ENCODE data around the gene TSC22D4.
"Not testable (repeated sequence)": the region's sequence is repeated elsewhere in the genome, so short reads cannot be mapped to it uniquely, and the experiment has no call there.

Gene TSC22D4

DNA sequence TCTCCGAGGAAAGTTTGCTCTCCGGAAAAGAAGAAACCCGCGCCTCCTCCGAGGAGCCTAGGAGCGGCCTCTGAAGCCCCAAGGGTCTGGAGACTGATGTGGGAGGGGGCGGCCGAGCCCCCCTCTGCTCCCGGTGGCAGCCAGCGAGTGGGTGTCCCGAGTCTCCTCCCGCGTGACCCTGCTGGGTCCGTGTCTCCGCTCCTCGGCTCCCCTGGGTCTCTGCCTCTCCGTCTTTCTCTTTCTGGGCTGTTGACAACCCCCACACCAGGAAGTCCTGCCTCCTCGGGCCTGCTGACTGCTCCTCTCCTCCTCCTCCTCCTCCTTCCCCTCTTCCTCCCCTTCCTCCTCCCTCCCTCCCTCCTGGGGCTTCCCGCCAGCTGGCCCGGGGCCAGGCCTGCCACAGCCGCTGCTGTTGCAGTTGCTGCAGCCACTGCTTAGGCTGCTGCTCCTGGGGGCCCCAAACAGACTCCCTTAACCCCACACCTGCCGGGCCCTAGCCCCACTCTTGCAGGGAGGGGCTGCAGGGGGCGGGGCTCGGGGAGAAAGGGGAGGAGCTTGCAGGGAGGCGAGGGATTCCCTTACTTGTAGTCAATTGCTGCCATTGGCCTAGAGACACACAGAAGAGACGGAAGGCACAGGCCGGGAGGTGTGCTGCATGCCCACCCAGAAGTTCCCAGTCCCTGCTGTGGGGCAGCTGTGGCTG is at the start of gene TSC22D4:
Gene TSC22D4, minus strand, starts transcription at position 257 of the 703 bp plus-strand sequence. CDS start 1,176 bp downstream, outside the sequence.
- ATAC-seq: peak; percentile 81 to 84

DNA sequence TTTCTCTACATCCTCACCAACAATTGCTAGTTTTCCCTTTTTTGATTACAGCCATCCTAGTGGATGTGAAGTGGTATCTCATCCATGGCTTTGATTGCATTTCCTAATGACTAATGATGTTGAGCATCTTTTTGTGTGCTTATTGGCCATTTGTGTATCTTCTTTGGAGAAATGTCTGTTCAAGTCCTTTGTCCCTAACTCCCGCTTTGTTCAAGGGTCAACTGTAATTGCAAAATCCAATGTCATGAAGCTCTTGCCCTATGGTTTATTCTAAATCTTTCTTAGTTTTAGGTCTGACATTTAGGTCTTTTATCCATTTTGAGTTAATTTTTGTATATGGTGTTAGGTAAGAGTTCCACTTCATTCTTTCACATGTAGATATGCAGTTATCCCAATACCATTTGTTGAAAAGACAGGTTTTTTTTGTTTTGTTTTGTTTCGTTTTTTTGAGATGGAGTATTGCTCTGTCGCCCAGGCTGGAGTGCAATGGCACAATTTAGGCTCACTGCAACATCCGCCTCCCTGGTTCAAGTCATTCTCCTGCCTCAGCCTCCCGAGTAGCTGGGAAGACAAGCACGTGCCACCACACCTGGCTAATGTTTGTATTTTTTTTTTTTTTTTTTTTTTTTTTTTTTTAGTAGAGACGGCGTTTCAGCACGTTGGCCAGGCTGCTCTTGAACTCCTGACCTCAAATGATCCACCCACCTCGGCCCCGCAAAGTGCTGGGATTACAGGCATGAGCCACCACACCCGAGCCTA is 49.3 kb upstream of the TSC22D4 start:
- not testable (repeated sequence) for ATAC-seq

DNA sequence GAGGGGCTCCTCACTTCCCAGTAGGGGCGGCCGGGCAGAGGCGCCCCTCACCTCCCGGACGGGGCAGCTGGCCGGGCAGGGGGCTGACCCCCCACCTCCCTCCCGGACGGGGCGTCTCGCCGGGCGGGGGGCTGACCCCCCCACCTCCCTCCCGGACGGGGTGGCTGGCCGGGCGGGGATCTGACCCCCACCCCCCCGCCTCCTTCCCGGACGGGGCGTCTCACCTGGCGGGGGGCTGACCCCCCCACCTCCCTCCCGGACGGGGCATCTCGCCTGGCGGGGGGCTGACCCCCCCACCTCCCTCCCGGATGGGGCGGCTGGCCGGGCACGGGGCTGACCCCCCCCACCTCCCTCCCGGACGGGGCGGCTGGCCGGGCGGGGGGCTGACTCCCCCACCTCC is 44.2 kb upstream of the TSC22D4 start:
- not testable (repeated sequence) for ATAC-seq

DNA sequence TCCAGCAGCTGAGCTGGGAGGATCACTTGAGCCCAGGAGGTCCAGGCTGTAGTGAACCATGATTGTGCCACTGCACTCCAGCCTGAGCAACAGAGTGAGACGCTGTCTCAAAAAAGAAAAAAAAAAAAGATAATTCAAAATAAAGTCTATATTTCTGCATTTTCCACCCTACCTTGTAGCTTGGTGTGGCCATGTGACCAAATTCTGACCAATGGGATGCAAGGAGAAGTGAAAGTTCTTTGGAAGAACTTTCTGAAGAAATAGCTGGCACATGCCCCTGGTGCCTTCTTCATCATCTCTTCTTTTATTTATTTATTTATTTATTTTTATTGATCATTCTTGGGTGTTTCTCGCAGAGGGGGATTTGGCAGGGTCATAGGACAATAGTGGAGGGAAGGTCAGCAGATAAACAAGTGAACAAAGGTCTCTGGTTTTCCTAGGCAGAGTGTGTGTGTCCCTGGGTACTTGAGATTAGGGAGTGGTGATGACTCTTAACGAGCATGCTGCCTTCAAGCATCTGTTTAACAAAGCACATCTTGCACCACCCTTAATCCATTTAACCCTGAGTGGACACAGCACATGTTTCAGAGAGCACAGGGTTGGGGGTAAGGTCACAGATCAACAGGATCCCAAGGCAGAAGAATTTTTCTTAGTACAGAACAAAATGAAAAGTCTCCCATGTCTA is 43.0 kb upstream of the TSC22D4 start:
- ATAC-seq: not testable (repeated sequence)

DNA sequence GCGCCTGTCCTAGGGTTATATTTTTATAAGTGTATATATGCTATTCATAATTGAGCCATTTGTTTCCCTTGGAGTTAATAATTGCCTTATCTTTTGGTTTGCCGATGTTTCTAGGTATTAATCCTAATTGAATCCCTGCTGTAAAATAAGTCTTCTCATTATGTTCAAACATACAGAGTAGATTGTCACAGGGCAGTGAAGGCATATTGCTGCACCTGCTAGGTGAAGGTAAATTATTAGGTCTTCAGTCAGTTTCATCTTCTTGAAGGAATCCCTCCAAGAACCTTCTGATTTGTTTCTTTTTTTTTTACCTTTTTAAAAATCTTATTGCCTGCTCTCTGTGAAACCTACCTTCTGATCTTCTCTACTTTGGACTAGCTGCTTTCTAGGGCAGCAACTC is 42.1 kb upstream of the TSC22D4 start:
- ATAC-seq: no peak

DNA sequence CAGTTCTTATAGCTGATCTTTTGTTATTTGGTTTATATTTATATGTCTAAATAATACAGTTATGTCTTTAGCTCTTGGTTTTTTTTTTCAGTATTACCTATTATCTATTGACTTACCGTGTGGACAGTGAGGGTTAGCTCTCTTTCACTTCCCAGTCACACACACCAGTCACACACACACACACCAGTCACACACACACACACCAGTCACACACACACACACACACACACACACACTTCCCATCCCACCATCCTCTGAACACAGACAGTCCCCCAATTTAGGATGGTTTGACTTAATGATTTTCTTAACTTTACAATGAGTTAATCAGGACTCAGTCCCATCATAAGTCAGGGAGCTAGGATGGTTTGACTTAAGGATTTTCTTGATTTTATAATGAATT is 41.1 kb upstream of the TSC22D4 start:
- ATAC-seq: no peak

DNA sequence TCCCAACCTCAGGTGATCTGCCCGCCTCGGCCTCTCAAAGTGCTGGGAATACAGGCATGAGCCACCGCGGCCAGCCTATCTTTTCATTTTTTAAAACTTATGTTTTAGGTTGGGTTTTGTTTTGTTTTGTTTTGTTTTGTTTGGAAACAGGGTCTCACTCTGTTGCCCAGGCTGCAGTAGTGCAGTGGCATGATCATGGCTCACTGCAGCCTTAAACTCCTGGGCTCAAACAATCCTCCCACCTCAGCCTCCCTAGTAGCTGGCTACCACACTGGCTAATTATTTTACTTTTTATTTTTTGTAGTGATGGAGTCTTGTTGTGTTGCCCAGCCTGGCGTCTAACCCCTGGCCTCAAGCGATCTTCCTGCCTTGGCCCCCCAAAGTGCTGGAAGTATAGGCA is 40.6 kb upstream of the TSC22D4 start:
- no peak for ATAC-seq

DNA sequence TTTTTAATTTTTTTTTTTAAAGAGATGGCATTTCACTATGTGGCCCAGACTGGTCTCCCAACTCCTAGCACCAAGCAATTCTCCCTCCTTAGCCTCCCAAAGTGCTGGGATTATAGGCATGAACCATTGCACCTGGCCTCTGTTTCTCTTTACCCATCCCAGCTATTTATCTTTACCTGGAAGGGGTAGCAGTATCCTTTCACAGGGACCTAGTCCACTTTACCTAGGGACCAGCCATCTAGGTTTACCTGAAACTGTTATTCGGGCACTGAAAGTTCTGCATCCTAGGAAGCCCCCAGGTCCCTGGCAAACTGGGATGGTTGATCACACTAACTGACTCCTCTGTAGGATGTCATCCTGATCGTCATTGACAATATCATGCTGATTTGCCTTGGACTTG is 38.3 kb upstream of the TSC22D4 start:
- ATAC-seq: no peak

DNA sequence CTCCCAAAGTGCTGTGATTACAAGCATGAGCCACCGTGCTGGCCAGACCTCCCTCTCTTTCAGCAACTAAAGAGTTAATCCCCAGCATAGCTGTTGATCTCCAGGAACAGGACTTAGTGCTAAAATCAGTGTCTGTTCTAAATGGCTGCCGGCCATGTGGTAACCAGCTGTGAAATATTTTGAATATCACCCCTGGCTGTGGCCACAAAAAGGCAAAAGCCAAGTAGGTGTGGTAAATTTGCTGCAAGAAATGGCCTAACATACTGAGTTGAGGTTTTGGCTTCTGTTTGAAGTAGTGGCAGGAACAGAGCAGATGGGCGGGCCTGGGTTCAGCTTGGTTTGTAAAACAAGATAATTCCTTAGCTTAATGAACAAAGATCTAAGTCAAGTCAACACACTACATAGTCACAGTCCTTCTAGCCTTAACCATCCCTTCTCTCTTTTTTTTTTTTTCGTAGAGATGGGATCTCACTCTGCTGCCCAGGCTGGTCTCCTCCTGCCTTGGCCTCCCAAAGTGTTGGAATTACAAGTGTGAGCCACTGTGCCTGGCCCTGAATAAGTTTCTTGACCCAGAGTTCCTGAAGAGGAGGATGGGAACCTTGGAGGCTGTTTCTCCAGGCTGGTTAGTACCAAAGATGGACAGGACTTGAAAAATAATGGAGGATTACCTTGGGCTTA is 37.3 kb upstream of the TSC22D4 start:
- peak; percentile 44 to 67 for ATAC-seq

DNA sequence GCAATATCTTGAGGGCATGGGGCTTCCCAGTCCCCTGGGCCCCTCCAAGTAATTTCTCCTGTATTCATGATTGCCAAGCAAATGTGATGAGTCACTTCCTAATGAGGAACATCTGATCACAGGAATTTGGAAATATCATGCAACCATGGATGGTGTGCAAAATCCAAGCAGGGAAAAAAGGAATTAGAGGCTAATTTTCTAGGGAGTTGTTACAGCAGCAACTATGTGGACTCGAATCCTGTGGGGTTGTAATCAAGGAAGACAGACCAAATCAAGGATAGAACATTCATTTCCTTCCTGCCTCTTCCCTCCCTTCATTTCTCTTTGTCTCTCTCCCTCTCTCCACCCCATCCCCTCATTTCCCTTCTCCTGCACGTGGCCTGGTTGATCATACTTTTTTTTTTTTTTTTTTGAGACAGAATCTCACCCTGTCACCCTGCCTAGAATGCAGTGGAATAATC is 36.1 kb upstream of the TSC22D4 start:
- ATAC-seq: no peak

DNA sequence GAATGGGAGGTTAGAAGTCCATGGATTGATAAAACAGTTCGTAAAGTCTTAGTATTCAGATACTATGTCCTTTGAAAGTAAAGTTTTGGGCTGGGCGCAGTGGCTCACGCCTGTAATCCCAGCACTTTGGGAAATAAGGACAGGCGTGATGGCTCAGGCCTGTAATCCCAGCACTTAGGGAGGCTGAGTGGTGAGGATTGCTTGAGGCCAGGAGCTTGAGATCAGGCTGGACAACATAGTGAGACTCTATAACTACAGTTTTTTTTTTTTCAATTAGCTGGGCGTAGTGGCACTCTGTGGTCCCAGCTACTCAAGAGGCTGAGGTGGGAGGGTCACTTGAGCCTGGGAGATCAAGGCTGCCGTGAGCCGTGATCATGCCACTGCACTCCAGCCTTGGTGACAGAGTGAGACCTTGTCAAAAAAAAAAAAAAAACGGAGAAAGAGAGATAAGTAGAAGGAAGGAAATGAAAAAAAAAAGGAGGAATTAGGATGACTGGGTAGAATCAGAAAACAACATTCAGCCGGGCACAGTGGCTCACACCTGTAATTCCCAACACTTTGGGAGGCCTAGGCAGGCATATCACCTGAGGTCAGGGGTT is 34.3 kb upstream of the TSC22D4 start:
- ATAC-seq: no peak

DNA sequence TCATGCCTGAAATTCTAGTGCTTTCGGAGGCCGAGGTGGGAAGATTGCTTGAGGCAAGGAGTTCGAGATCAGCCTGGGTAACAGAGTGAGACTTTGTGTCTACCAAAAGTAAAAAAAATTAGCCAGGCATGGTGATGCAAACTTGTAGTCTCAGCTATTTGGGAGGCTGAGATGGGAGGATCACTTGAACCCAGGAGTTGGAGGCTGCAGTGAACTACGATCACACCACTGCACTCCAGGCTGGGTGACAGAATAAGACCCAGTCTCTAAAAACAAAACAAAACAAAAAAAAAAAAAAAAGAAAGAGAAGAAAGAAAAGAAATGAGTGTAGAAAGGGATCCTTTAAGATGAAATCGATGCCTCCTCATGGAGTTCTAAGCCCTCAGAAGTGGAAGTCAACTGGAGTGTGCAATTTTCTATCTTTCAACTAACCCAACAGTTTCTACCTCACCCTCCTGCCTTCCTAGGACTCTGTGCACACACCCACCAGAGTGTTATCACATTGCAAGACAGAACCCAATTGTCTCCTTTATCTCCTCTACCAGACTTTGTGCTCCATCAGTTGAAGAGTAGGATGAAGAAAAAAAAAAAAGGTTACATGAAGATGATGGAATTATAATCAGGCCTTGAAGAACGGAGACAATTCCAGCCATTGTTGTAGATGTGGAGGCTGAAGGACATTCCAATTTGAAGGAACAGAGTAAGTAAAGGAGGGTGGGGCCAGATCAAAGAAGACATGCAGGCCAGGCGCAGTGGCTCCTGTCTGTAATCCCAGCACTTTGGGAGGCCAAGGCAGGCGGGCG is 31.6 kb upstream of the TSC22D4 start:
- no peak for ATAC-seq

DNA sequence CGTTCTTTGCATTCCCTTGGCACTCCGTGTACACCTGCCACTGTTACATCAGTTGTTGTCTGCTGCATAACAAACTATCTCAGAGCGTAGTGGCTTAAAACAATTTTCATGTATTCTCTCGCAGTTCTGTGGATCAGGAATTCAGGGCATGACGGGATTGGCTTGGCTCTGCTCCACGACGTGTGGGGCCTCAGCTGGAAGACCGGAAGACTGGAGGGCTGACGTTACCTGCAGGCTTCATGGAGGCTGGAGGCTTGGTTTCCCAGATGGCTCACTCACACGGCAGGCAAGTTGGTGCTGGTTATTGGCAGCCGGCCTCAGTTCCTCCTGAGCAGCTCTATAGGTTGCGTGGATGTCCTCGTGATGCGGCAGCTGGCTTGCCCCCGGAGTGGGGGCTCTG is 30.2 kb upstream of the TSC22D4 start:
- ATAC-seq: no peak

DNA sequence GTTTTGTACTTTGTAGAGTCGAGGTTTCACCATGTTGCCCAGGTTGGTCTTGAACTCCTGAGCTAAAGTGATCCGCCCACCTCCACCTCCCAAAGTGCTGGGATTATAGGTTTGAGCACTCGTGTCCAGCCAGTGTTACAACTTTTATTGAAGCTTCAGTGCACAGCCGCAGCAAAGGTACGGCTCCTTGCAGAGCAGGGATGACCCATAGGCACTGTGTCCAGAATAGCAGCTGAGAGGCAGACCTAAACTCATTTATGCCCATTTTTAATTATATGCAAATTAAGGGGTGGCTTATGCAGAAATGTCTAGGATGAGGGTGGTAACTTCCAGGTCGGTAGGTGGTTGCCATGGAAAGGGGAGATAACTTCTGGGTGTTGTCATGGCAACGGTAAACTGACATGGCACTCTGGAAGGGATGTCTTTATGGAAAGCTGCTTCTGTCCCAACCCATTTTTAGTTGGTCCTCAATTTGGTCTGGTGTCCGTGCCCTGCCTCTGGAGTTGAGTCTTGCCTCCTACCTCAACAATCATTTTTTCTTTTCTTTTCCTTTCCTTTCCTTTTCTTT is 27.4 kb upstream of the TSC22D4 start:
- no peak for ATAC-seq

DNA sequence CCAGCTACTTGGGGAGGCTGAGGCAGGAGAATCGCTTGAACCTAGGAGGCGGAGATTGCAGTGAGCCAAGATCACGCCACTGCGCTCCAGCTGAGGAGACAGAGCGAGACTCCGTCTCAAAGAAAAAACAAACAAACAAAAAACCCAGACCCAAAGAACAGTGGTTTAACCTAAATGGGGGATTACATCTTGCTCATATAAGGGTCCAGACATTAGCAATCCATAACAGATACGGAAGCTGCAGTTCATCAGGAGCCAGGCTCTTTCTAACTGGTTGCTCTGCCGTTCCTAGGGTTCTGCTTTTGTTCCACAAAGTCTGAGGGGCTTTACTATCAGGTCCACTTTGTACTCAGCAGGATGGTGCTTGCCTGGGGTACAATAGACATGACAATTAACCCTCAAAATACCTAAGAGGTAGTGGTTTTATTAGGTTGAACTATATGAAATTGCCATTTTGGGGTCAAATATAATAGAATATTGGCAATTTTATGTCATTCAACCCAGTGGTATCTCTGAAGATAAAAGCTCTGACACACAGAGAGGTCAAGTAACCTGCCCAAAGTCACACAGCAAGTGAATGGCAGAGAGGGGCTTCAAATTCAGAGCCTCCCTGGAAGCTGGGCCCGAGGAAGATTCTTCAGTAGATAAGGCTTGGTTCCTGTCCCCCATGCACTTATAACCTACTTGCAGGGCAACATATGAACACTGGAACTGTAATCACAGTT is 26.0 kb upstream of the TSC22D4 start:
- no peak for ATAC-seq

DNA sequence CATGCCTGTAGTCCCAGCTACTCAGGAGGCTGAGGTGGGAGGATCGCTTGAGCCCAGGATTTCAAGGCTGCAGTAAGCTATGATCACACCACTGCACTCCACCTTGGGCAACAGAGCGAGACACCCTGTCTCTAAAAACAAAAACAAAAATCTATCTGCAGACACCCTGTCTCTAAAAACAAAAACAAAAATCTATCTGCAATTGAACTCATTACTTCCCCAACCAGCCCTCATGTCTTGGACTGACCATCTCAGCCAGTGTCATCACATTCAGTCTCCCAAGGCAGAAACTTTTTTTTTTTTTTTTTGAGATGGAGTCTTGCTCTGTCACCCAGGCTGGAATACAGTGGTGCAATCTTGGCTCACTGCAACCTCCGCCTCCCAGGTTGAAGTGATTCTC is 25.0 kb upstream of the TSC22D4 start:
- ATAC-seq: not testable (repeated sequence)

DNA sequence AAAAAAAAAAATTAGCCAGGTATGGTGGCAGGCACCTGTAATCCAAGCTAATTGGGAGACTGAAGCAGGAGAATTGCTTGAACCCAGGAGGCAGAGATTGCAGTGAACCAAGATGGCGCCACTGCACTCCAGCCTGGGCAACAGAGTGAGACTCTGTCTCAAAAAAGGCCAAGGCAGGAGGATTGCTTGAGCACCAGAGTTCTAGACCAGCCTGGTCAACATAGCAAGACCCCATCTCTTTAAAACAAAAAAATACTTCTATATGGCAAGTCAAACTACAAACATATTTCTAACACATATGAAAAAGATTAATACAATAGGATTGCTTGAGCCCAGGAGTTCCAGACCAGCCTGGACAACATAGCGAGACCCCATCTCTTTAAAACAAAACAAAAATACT is 21.7 kb upstream of the TSC22D4 start:
- not testable (repeated sequence) for ATAC-seq

DNA sequence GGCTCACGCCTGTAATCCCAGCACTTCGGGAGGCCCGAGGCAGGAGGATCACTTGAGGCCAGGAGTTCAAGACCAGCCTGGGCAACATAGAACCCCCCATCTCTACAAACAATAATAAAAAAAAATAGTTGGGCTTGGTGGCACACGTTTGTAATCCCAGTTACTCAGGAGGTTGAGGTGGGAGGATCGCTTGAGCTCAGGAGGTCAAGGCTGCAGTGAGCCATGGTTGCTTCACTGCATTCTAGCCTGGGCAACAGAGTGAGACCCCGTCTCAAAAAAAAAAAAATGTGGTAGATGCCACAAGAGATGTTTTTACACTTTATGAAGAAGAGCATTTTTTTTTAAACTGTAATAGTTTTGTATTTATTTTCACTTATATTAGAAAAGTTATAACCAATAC is 17.5 kb upstream of the TSC22D4 start:
- ATAC-seq: no peak

DNA sequence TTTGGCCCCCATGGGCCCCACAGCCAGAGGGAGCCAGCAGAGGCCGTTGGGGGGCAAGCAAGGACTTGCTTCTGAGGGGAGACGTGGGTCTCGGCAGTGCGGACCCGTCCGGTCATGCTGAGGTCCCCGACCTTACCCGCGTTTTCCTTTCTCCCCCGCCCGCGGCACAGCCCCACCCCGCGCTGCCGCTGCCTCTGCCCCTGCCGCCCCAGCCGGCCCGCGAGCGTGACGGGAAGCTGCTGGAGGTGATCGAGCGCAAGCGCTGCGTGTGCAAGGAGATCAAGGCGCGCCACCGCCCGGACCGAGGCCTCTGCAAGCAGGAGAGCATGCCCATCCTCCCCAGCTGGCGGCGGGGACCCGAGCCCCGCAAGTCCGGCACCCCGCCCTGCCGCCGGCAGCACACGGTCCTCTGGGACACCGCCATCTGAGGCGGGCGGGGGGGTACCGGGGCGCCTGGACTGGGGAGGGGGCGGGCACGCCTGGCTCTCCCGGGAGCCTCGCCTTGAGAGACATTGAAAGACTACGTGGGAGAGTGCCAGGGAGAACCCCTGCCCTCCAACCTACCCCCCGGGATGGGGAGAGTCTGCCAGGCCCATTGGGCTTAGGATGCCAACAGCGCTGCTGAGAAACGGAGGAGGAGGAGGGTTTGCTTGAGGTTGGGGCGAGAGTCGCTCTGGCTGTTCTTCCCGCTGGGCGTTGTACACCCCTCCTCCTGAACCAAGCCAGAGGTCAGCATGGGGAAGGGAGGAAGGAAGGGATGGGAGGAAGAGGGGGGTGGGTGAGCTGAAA is 14.7 kb upstream of the TSC22D4 start:
- peak; percentile 77 to 80 for ATAC-seq

All from activated CD4-positive, CD25-positive, alpha-beta regulatory T cell treated with anti-CD3 and anti-CD28 coated beads, Interleukin-2, amount 50 U/mL, for 24 hours (primary cell).